HG02943 (cell line): ENCODE data around the gene KRTAP10-11.
"Not testable (repeated sequence)": the region's sequence is repeated elsewhere in the genome, so short reads cannot be mapped to it uniquely, and the experiment has no call there.

Source experiments
- ATAC-seq: cut with Tn5 transposase; IDR thresholded peaks from one replicate; pipeline ENCODE4 v1.9.1; 2021; ENCODE audit warnings: mild to moderate bottlenecking, low read depth, moderate library complexity; ENCODE audit not compliant: unreplicated experiment

The KRTAP10-11 gene

DNA sequence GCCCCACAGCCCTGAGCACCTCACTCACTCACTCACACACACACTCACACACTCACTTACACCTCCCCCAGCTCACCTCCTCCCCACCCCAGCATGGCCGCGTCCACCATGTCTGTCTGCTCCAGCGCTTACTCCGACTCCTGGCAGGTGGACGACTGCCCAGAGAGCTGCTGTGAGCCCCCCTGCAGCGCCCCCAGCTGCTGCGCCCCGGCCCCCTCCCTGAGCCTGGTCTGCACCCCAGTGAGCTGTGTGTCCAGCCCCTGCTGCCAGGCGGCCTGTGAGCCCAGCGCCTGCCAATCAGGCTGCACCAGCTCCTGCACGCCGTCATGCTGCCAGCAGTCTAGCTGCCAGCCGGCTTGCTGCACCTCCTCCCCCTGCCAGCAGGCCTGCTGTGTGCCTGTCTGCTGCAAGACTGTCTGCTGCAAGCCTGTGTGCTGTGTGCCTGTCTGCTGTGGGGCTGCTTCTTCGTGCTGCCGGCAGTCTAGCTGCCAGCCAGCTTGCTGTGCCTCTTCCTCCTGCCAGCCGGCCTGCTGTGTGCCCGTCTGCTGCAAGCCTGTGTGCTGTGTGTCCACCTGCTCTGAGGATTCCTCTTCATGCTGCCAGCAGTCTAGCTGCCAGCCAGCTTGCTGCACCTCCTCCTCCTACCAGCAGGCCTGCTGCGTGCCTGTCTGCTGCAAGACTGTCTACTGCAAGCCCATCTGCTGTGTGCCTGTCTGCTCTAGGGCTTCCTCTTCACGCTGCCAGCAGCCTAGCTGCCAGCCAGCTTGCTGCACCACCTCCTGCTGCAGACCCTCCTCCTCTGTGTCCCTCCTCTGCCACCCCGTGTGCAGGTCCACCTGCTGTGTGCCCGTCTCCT lies at the start of gene KRTAP10-11:
Gene KRTAP10-11, plus strand, starts transcription at position 49 of the 856 bp plus-strand sequence. Its CDS starts 45 bp downstream, at position 94.
- ATAC-seq = not testable (repeated sequence)

DNA sequence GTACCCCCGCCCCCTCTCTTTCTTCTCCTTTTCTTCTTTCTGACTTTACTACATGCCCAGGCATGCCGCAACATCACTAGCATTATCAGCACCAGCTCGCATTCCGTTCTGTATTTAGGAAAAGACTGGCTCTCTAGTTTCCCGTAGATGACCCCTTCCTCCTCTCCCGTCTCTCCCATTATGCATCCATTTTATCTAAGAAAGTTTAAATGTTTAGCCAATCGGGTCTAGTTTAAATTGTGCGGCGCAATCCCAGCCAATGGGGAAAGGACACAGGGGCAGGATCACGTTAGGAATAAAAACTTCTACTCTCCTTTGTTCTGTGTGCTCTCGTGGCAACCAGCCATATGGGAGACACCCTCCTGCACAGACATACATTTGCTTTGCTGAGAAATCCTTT lies 48.2 kb upstream of the KRTAP10-11 start:
- no peak for ATAC-seq

- ATAC-seq = no peak
These were observed 46.8 kb upstream of the KRTAP10-11 start for GRCh38 chr21:44599264-44600029.

DNA sequence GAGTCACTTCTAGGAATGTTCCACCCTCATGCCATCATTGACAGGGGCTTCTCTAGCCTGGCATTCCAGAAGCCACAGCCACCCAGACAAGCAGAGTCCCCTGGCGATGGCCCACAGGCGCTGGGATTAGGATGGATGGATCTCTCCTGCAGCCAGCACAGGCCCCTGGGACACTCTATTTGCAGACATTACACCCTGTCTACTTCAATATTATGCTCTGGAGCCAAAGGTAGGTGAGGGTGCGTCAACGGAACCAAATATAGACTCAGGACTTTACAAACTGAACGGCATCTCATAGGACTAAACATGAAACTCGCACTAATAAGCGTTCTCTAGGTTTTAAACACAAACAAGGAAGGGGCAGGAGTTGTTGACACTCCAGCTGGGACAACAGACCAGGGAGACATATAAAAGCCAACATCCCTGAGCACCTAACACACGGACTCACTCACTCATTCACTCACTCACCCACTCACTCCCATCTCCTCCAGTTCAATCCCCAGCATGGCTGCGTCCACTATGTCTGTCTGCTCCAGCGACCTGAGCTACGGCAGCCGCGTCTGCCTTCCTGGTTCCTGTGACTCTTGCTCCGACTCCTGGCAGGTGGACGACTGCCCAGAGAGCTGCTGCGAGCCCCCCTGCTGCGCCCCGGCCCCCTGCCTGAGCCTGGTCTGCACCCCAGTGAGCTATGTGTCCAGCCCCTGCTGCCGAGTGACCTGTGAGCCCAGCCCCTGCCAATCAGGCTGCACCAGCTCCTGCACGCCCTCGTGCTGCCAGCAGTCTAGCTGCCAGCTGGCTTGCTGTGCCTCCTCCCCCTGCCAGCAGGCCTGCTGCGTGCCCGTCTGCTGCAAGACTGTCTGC lies 45.9 kb upstream of the KRTAP10-11 start, which contains the start of gene KRTAP10-7:
Gene KRTAP10-7, plus strand, starts transcription at position 480 of the 861 bp plus-strand sequence. Its CDS starts 25 bp downstream, at position 505.
- not testable (repeated sequence) for ATAC-seq

- not testable (repeated sequence) for ATAC-seq
These were observed 45.1 kb upstream of the KRTAP10-11 start for GRCh38 chr21:44601091-44601490.

DNA sequence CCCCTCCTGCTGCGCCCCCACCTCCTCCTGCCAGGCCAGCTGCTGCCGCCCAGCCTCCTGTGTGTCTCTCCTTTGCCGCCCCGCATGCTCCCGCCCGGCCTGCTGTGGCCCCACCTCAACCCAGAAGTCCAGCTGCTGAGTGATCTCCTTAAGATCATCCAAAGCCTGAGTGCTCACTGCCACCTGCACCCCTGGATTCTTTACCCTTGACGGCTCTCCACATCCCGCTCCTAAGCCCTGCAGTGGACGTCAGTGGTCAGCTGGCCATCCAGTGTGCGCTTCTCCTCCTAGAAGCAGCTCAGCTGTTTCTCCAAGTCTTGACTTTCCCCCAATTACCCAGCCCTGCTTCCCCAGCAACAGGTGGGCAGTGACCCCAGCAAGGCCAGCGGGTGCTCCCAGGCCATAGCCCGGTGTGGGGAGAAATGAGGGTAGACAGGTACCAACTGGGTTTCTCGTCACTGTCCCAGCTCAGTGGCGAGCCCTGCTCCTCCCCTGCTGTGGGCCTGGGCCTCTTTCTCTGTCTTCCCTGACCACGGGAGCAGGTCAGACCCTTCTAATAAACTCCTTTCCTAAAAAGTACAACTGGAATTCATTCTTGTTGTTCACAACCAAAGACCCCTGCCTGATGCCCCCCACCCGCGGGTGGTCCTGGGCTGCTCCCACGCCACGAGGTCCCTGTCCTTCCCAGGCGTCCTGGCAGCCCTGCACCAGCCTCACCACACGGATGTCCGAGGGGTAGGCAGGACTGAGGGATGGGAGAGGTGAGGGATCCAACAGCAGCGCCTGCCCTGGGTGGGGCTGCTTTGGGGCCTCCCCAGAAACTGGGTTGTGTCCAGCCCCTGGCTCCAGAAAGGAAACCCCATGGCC lies 44.4 kb upstream of the KRTAP10-11 start:
- ATAC-seq = no peak

- no peak for ATAC-seq
These were observed 43.8 kb upstream of the KRTAP10-11 start for GRCh38 chr21:44602463-44602850.

GRCh38 chr21:44603109-44603875 lies 42.9 kb upstream of the KRTAP10-11 start:
- ATAC-seq = no peak

DNA sequence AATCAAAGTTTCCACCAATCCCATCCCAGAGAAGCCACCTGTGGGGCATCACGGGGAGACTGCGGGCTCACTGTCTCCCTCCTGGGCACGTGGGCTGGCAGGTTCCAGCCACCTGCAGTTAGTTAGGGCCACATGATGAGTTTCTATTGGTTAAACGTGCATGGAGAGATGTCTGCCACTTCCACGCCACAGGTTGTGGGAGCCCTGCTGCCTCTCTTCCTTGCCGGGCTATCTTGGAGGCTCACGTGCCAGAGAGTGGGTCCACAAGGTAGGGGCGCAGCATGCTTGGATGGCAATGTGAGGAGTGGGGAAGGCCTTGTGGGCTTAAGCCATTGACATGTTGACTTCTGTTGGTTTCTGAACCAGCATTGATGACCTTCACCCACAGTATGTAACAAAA lies 42.3 kb upstream of the KRTAP10-11 start:
- ATAC-seq = no peak

DNA sequence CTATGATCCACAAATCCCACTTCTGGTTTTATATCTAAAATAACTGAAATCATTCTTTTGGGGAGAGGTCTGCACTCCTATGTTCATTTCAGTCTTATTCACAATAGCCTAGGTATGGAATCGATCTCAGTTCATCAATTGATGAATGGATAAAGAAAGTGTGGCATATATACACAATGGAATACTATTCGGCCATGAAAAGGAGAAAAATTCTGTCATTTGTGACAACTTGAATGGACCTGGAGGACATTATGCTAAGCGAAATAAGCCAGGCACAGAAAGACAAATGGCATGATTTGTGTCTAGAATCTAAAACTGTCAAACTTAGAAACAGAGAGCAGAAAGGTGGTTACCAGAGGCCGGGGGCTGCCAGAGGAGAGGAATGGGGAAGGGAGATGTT lies 39.7 kb upstream of the KRTAP10-11 start:
- ATAC-seq = no peak

GRCh38 chr21:44609193-44609592 lies 37.0 kb upstream of the KRTAP10-11 start:
- no peak for ATAC-seq

GRCh38 chr21:44610157-44610843 lies 35.9 kb upstream of the KRTAP10-11 start:
- ATAC-seq = not testable (repeated sequence)

DNA sequence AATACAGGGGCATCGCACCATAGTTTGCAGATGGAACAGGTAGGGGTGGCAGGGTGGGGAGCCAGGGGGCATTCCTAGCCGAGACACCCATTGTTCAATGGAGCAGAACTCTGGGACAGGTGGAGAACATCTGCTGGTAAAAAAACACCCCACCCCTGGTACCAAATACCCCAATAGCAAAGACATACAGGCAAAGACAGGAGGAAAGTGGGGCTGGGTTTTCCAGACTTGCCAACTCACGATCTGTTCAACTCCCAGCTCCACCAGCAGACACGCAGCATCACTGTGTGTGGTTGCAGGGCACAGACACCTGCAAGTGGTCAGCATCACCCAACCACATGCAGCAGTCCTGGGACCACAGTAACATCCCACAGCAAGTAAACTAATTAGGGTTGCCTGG lies 34.7 kb upstream of the KRTAP10-11 start:
- no peak for ATAC-seq

DNA sequence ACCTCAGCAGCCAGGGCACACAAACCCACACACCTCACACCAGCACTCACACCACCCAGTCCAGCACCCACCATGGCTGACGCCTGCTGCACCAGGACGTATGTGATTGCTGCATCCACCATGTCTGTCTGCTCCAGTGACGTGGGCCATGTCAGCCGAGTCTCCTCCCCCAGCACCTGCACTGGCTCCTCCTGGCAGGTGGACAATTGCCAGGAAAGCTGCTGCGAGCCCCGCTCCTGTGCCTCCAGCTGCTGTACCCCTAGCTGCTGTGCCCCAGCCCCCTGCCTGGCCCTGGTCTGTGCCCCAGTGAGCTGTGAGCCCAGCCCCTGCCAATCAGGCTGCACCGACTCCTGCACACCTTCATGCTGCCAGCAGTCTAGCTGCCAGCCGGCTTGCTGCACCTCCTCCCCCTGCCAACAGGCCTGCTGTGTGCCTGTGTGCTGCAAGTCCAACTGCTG lies 34.2 kb upstream of the KRTAP10-11 start, which contains the start of gene KRTAP10-8:
Gene KRTAP10-8, plus strand, starts transcription at position 51 of the 458 bp plus-strand sequence. Its CDS starts 22 bp downstream, at position 73.
- ATAC-seq = no peak

- no peak for ATAC-seq
These were observed 33.5 kb upstream of the KRTAP10-11 start for GRCh38 chr21:44612669-44613229.

- ATAC-seq = no peak
These were observed 32.6 kb upstream of the KRTAP10-11 start for GRCh38 chr21:44613386-44614155.

DNA sequence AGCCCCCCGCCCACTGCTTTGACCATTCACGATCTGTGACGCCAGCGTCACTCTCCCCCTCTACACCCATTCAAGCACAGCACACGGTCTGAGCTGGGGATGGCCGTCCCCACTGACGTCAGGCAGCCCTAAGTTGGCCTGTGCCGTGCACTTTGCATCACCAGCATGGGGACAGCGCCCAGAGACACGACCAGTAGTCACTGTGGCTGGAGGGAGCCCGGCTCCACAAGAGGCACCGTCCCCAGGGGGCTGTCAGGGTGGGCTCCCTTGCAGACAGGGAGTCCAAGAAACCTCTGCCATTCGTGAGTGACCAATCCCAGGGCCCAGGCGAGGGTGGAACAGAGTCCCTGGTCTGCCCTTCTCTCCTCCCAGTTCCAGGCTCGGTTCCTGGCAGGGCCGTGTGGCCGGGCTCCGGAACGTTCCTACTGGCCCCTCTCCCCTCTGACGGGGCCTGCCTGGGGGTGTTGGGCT lies 32.0 kb upstream of the KRTAP10-11 start:
- no peak for ATAC-seq
